ENCODE results near the gene TAF1B.

DNA sequence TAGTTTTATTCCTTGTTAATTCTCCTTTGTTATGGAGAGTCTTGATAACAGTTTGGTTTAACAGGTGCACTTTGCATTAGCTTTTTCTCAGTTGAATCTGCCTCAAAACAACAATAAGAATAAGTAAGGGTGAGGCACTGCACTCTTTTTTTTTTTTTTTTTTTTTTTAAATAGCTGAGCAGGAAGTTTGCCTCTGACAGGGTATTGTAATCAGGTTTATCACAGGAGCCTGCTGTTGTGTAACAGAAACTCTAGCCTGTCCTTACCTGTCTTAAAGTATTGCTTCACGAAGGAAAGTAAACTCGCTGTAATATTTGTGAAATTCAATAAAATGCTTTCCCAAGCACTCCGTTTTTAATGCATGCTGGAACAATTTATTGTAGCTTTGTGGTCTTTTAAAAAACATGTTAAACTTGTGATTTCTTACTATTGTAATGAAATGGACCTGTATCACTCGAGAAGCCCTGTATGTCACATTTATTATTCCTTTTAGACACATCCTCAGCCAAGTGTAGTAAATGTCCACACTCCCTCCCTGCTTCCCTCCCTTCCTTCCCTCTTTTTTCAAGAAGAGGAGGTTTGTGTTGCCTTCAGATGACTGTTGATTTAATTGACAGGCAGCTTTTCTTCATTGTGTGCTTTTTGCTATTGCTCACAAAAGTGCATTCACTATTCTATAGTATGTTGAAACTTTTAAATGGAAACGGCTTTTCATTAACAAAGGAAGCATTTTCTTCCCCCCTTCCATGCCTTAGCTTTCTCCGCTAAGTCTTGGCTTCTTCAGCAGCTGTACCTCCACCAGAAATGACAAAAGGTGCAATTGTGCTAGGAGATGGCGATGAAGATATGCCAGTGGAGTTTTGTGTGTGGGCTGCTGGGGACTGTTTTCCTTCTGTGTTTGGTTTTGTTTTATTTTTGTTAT is 52.7 kb downstream of the TAF1B start:
- TF ChIP-seq, protein P1, sequence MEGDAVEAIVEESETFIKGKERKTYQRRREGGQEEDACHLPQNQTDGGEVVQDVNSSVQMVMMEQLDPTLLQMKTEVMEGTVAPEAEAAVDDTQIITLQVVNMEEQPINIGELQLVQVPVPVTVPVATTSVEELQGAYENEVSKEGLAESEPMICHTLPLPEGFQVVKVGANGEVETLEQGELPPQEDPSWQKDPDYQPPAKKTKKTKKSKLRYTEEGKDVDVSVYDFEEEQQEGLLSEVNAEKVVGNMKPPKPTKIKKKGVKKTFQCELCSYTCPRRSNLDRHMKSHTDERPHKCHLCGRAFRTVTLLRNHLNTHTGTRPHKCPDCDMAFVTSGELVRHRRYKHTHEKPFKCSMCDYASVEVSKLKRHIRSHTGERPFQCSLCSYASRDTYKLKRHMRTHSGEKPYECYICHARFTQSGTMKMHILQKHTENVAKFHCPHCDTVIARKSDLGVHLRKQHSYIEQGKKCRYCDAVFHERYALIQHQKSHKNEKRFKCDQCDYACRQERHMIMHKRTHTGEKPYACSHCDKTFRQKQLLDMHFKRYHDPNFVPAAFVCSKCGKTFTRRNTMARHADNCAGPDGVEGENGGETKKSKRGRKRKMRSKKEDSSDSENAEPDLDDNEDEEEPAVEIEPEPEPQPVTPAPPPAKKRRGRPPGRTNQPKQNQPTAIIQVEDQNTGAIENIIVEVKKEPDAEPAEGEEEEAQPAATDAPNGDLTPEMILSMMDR (IDR thresholded peaks at IDR 0.05) = no peak
- TF ChIP-seq POLR2A (IDR thresholded peaks at IDR 0.05) = no peak

All from esophagus squamous epithelium (tissue), 4 donors.